IMR-90 (cell line): ENCODE results near the gene RNGTT. TPM values are rescaled to one million over a fixed set of nuclear protein-coding genes. Genes with fewer than 3 reads are reported as not detected.

ENCODE experiments used
- ATAC-seq: fragments of 200-7000 bp; cut with Tn5 transposase; 2 replicates; pipeline ENCODE4 v1.9.1; 2020; ENCODE audit warnings: low read depth, mild to moderate bottlenecking, moderate library complexity
- BruUV-seq: library from RNA; stranded (reverse); fragments of 400-500 nt; replicated peaks from 2 replicates; lab custom pipeline; 2021; lab: Mats Ljungman, UMichigan
- CTCF ChIA-PET: fragments of 300-600 bp; formaldehyde crosslinking; extraction: SDS; loops from one replicate; lab custom pipeline; 2021; ENCODE audit warnings: antibody characterized with exemption; lab: Yijun Ruan, JAX
- POLR2A ChIA-PET: fragments of 300-600 bp; sonication (Branson Sonifier 250); formaldehyde crosslinking; loops from one replicate; lab custom pipeline; 2022; ENCODE audit warnings: antibody characterized with exemption; ENCODE audit not compliant: unreplicated experiment; lab: Charles Lee
- DNase-seq: peaks from one replicate; pipeline ENCODE4 v3.0.0; 2013
- H2AFZ ChIP-seq: replicated peaks from 2 replicates; pipeline ENCODE3; 2013; ENCODE audit warnings: low read length, mild to moderate bottlenecking; ENCODE audit not compliant: poor library complexity
- H2AK5ac ChIP-seq: 2 replicates; pipeline ENCODE4 v1.6.1; 2013; ENCODE audit warnings: low read depth, low read length, inconsistent platforms
- H2AK9ac ChIP-seq: replicated peaks from 2 replicates; pipeline ENCODE3; 2013; ENCODE audit warnings: mild to moderate bottlenecking, low read depth, low read length, moderate library complexity; ENCODE audit not compliant: poor library complexity
- H2BK120ac ChIP-seq: 2 replicates; pipeline ENCODE4 v1.6.1; 2013; ENCODE audit warnings: low read depth, low read length, inconsistent platforms
- H2BK15ac ChIP-seq: 3 replicates; pipeline ENCODE4 v1.6.1; 2013; ENCODE audit warnings: low read depth, low read length, inconsistent platforms
- H2BK20ac ChIP-seq: 2 replicates; pipeline ENCODE4 v1.6.1; 2013; ENCODE audit warnings: low read depth, mild to moderate bottlenecking, inconsistent platforms, low read length, moderate library complexity
- H2BK5ac ChIP-seq: 2 replicates; pipeline ENCODE4 v1.6.1; 2013; ENCODE audit warnings: mild to moderate bottlenecking, low read depth, low read length, inconsistent platforms; ENCODE audit not compliant: poor library complexity, severe bottlenecking
- H3K14ac ChIP-seq: replicated peaks from 2 replicates; pipeline ENCODE4 v1.6.1; 2013; ENCODE audit warnings: low read depth, low read length, inconsistent platforms
- H3K18ac ChIP-seq: 2 replicates; pipeline ENCODE4 v1.6.1; 2013; ENCODE audit warnings: low read depth, low read length, control low read depth
- H3K23ac ChIP-seq: 2 replicates; pipeline ENCODE4 v1.6.1; 2013; ENCODE audit warnings: low read depth, low read length, inconsistent platforms
- H3K27ac ChIP-seq: 2 replicates; pipeline ENCODE4 v1.5.1; 2013; ENCODE audit warnings: mild to moderate bottlenecking, control low read depth, low read length; ENCODE audit not compliant: insufficient read depth
- H3K27me3 ChIP-seq: 2 replicates; pipeline ENCODE4 v1.6.1; 2013; ENCODE audit warnings: low read length; ENCODE audit not compliant: control insufficient read depth, insufficient read depth
- H3K36me3 ChIP-seq: 2 replicates; pipeline ENCODE4 v1.6.1; 2013; ENCODE audit warnings: low read length, mixed read lengths; ENCODE audit not compliant: control insufficient read depth, insufficient read depth
- H3K4ac ChIP-seq: 2 replicates; pipeline ENCODE4 v1.6.1; 2013; ENCODE audit warnings: low read depth, low read length, inconsistent platforms
- H3K4me1 ChIP-seq: 2 replicates; pipeline ENCODE4 v1.6.1; 2013; ENCODE audit warnings: low read length, mixed read lengths; ENCODE audit not compliant: control insufficient read depth, insufficient read depth
- H3K4me2 ChIP-seq: 2 replicates; pipeline ENCODE4 v1.6.1; 2013; ENCODE audit warnings: low read depth, mild to moderate bottlenecking, control low read depth, low read length, moderate library complexity
- H3K4me3 ChIP-seq: 2 replicates; pipeline ENCODE4 v1.5.1; 2013; ENCODE audit warnings: low read depth, mild to moderate bottlenecking, control low read depth, low read length, moderate library complexity; ENCODE audit not compliant: insufficient read depth
- H3K56ac ChIP-seq: 2 replicates; pipeline ENCODE4 v1.6.1; 2013; ENCODE audit warnings: low read length, inconsistent platforms; ENCODE audit not compliant: insufficient read depth; ENCODE audit errors: extremely low read depth
- H3K79me1 ChIP-seq, 2 experiments: 2 replicates each; pipeline ENCODE4 v1.6.1; 2013; ENCODE audit warnings: low read length in 2 of 2, inconsistent platforms in 1 of 2, low read depth in 1 of 2
- H3K9ac ChIP-seq: 2 replicates; pipeline ENCODE4 v1.6.1; 2013; ENCODE audit warnings: low read depth, low read length, control low read depth
- H3K9me1 ChIP-seq: 2 replicates; pipeline ENCODE4 v1.6.1; 2013; ENCODE audit warnings: low read length, inconsistent platforms; ENCODE audit not compliant: insufficient read depth
- H3K9me3 ChIP-seq: 2 replicates; pipeline ENCODE4 v1.6.1; 2013; ENCODE audit warnings: low read length; ENCODE audit not compliant: control insufficient read depth, insufficient read depth
- H4K20me1 ChIP-seq: 2 replicates; pipeline ENCODE4 v1.6.1; 2013; ENCODE audit warnings: low read length, inconsistent platforms; ENCODE audit not compliant: insufficient read depth
- H4K5ac ChIP-seq: 2 replicates; pipeline ENCODE4 v1.6.1; 2013; ENCODE audit warnings: mild to moderate bottlenecking, low read depth, low read length, control low read depth
- H4K8ac ChIP-seq, 2 experiments: 2 replicates each; pipeline ENCODE4 v1.6.1; 2013; ENCODE audit warnings: low read depth in 2 of 2, low read length in 2 of 2, control low read depth in 1 of 2, inconsistent platforms in 1 of 2
- H4K91ac ChIP-seq: 2 replicates; pipeline ENCODE4 v1.6.1; 2013; ENCODE audit warnings: low read depth, low read length, inconsistent platforms; ENCODE audit not compliant: insufficient read depth
- BHLHE40 ChIP-seq: fragments of 150-350 bp; IDR thresholded peaks from 2 replicates; pipeline ENCODE4 v1.6.1; 2016; ENCODE audit warnings: mild to moderate bottlenecking, low read depth, low read length
- CEBPB ChIP-seq: IDR thresholded peaks from 2 replicates; pipeline ENCODE4 v1.6.1; 2012; ENCODE audit warnings: low read depth, low read length, improper control_type of control experiment
- CHD1 ChIP-seq: IDR thresholded peaks from 2 replicates; pipeline ENCODE4 v1.6.1; 2012; ENCODE audit warnings: low read depth, low read length, improper control_type of control experiment
- CTCF ChIP-seq: conservative IDR thresholded peaks from 2 replicates; pipeline ENCODE4 v1.5.1; 2012; ENCODE audit warnings: mild to moderate bottlenecking, low read depth, low read length, improper control_type of control experiment
- ELK1 ChIP-seq: fragments of 150-350 bp; IDR thresholded peaks from 2 replicates; pipeline ENCODE4 v1.6.1; 2016; ENCODE audit warnings: low read depth, mild to moderate bottlenecking, low read length, moderate library complexity, borderline replicate concordance
- FOS ChIP-seq: fragments of 150-350 bp; IDR thresholded peaks from 2 replicates; pipeline ENCODE4 v1.6.1; 2016; ENCODE audit warnings: low read depth, low read length
- MAFK ChIP-seq: IDR thresholded peaks from 2 replicates; pipeline ENCODE4 v1.6.1; 2012; ENCODE audit warnings: low read depth, low read length, improper control_type of control experiment
- MAZ ChIP-seq: IDR thresholded peaks from 2 replicates; pipeline ENCODE4 v1.6.1; 2012; ENCODE audit warnings: low read depth, mild to moderate bottlenecking, low read length, improper control_type of control experiment, moderate library complexity, borderline replicate concordance
- MXI1 ChIP-seq: IDR thresholded peaks from 2 replicates; pipeline ENCODE4 v1.6.1; 2012; ENCODE audit warnings: low read depth, mild to moderate bottlenecking, low read length, moderate library complexity, borderline replicate concordance
- NFE2L2 ChIP-seq: fragments of 150-350 bp; IDR thresholded peaks from 2 replicates; pipeline ENCODE4 v1.6.1; 2016; ENCODE audit warnings: low read depth, mild to moderate bottlenecking, low read length
- POLR2A ChIP-seq: IDR thresholded peaks from 2 replicates; pipeline ENCODE4 v1.6.1; 2012; ENCODE audit warnings: mild to moderate bottlenecking, low read depth, low read length
- RAD21 ChIP-seq: IDR thresholded peaks from 2 replicates; pipeline ENCODE4 v1.6.1; 2012; ENCODE audit warnings: low read length, improper control_type of control experiment
- RCOR1 ChIP-seq: IDR thresholded peaks from 2 replicates; pipeline ENCODE4 v1.6.1; 2012; ENCODE audit warnings: mild to moderate bottlenecking, low read length, improper control_type of control experiment; ENCODE audit not compliant: insufficient replicate concordance
- RFX5 ChIP-seq: IDR thresholded peaks from 2 replicates; pipeline ENCODE4 v1.8.0; 2012; ENCODE audit warnings: low read depth, mild to moderate bottlenecking, low read length, moderate library complexity
- SMC3 ChIP-seq: fragments of 150-350 bp; IDR thresholded peaks from 2 replicates; pipeline ENCODE4 v1.6.1; 2016; ENCODE audit warnings: low read depth, mild to moderate bottlenecking, antibody characterized with exemption, low read length, moderate library complexity
- USF2 ChIP-seq: fragments of 150-350 bp; IDR thresholded peaks from 2 replicates; pipeline ENCODE4 v1.6.1; 2017; ENCODE audit warnings: mild to moderate bottlenecking, antibody characterized with exemption, low read length, low read depth
- WGBS, 2 experiments: methylation state at CpG; one replicate each; pipeline versions ENCODE4 v1.1.5 to v1.1.7; 2013; ENCODE audit warnings: missing lambda C conversion rate in 2 of 2; ENCODE audit not compliant: insufficient read length in 1 of 2; ENCODE audit errors: extremely low coverage in 2 of 2; 5-methylcytosine and 5-hydroxymethylcytosine counted together
- dilution Hi-C: fragments of 300-500 bp; cut with HindIII; formaldehyde crosslinking; loops from one replicate; pipeline ENCODE4 v1.14.3; 2018; ENCODE audit warnings: low sequenced_read_pairs; ENCODE audit not compliant: unreplicated experiment
- in situ Hi-C: fragments of 300-500 bp; cut with MboI; formaldehyde crosslinking; loops from 3 replicates; pipeline ENCODE4 v1.14.3; 2019; ENCODE audit warnings: low sequenced_read_pairs, inconsistent platforms, mixed read lengths
- intact Hi-C: fragments of 100-400 bp; cut with micrococcal nuclease; formaldehyde crosslinking; loops from 2 replicates; pipeline ENCODE4 v1.10.0; 2022
- polyA plus RNA-seq, 3 experiments: library from polyadenylated mRNA; depleted of rRNA; stranded (reverse); fragments of >200 nt; gene quantifications; 2 replicates each; pipeline ENCODE4 v1.2.3, GENCODE V29; 2012; ENCODE audit warnings: low replicate concordance in 1 of 3
- total RNA-seq: library from RNA; depleted of rRNA; stranded (reverse); fragments of >200 nt; gene quantifications from 2 replicates; pipeline ENCODE4 v1.2.3, GENCODE V29; 2012

Gene RNGTT
- total and polyA plus RNA-seq, 2 of the 4 experiments (the other 2 are of a cell fraction) = 5.4 to 21.7 TPM

- dilution Hi-C loops (no loop called here), intact Hi-C loops (no loop called here), in situ Hi-C loops (no loop called here)
- Histone ChIP-seq H3K4me1 (no peaks in the 10 kb centered on the region), H2BK120ac (no peak overlapping the region), H4K91ac (no peak overlapping the region), H4K5ac (no peak overlapping the region), H3K9me3 (no peaks in the 10 kb centered on the region), H3K9ac (no peak overlapping the region), H3K23ac (no peak overlapping the region), H2BK15ac (no peak overlapping the region), H3K4me3 (no peak overlapping the region), H3K36me3 (no peaks in the 10 kb centered on the region), H2BK5ac (no peak overlapping the region), H3K27ac (no peak overlapping the region), H3K14ac (no peak overlapping the region), H3K4me2 (no peak overlapping the region), H3K27me3 (no peaks in the 10 kb centered on the region), H2BK20ac (no peak overlapping the region), H3K18ac (no peak overlapping the region), H4K8ac (no peak overlapping the region), H3K79me1 (peaks cover 10 to 13% of the 10 kb centered on the region in 2 experiments), H2AFZ (no peak overlapping the region), H3K4ac (no peak overlapping the region), H3K56ac (no peak overlapping the region), H3K9me1 (peaks cover 4% of the 10 kb centered on the region; the same call in 1 of the 2 replicates), H2AK5ac (no peak overlapping the region), H2AK9ac (no peak overlapping the region), H4K20me1 (0 out of 2 replicates have a peak, but pooled peaks cover 5% of the 10 kb centered on the region)
- DNase-seq (no peak), ATAC-seq (no peak; the same call in 1 of the 2 replicates)
- no TSS peak for BruUV-seq
- ChIA-PET CTCF (no interaction called here), POLR2A (no interaction called here)
- no peak for TF ChIP-seq MAFK
- no peak for TF ChIP-seq SMC3
- TF ChIP-seq USF2 = no peak
- no peak for TF ChIP-seq RCOR1
- no peak for TF ChIP-seq RAD21
- TF ChIP-seq CEBPB = no peak
- TF ChIP-seq MXI1 = no peak
- TF ChIP-seq POLR2A = no peak
- TF ChIP-seq RFX5 = no peak
- TF ChIP-seq NFE2L2 = no peak
- no peak for TF ChIP-seq FOS
- no peak for TF ChIP-seq ELK1
- no peak for TF ChIP-seq CHD1
- no peak for TF ChIP-seq CTCF
- no peak for TF ChIP-seq BHLHE40
- TF ChIP-seq MAZ = no peak
- 100% methylated on average over 1 of the region's 4 CpGs; no CpG with 5 or more reads in 1 of the 2 experiments for WGBS, 2 experiments
Observed at GRCh38 chr6:88914180-88914579, 49.2 kb downstream of the RNGTT start.
